Ascending aorta (tissue), 2 donors: ENCODE measurements around the gene POFUT1. TPM values are rescaled to one million over a fixed set of nuclear protein-coding genes. Genes with fewer than 3 reads are reported as not detected.
"Not testable (repeated sequence)": the region's sequence is repeated elsewhere in the genome, so short reads cannot be mapped to it uniquely, and the experiment has no call there.

Source experiments
- DNase-seq, 2 donors: peaks; one replicate each; pipeline ENCODE4 v3.0.0-alpha.2; 2019; ENCODE audit warnings: low spot score in 2 of 2
- H3K27ac ChIP-seq, 2 donors: fragments of 200-600 bp; sonication (generic); one replicate each; pipeline ENCODE4 v1.5.1; 2016 to 2017; ENCODE audit warnings: mild to moderate bottlenecking in 1 of 2
- H3K27me3 ChIP-seq: fragments of 200-600 bp; sonication (generic); one replicate; pipeline ENCODE4 v1.5.1; 2017
- H3K36me3 ChIP-seq, 2 donors: fragments of 200-600 bp; sonication (generic); one replicate each; pipeline ENCODE4 v1.5.1; 2016
- H3K4me1 ChIP-seq, 2 donors: fragments of 200-600 bp; sonication (generic); one replicate each; pipeline ENCODE4 v1.5.1; 2016 to 2017; ENCODE audit warnings: mild to moderate bottlenecking in 1 of 2
- H3K4me3 ChIP-seq, 2 donors: fragments of 200-600 bp; sonication (generic); one replicate each; pipeline ENCODE4 v1.5.1; 2016 to 2017; ENCODE audit warnings: mild to moderate bottlenecking in 1 of 2
- H3K9me3 ChIP-seq, 2 donors: fragments of 200-600 bp; sonication (generic); one replicate each; pipeline ENCODE4 v1.5.1; 2016
- CTCF ChIP-seq, 3 experiments: fragments of 200-600 bp in 2 of 3; fragments of 450-650 bp in 1 of 3; sonication (generic) in 2 of 3; IDR thresholded peaks; one replicate each; pipeline ENCODE4 v1.5.1; 2016 to 2019; ENCODE audit warnings: antibody characterized with exemption in 3 of 3, mild to moderate bottlenecking in 1 of 3, moderate library complexity in 1 of 3
- intact Hi-C: fragments of 100-400 bp; cut with DNase I; formaldehyde crosslinking; loops from one replicate; pipeline ENCODE4 v1.15.1; 2023
- total RNA-seq: library from RNA; depleted of rRNA; stranded (reverse); fragments of >200 nt; gene quantifications from one replicate; pipeline ENCODE4 v1.1.0, GENCODE V29; 2016

Gene POFUT1
- total RNA-seq, 1 donor from 2014 or later: 29.8 TPM

- Histone ChIP-seq H3K4me1 (no peaks in the 10 kb centered on the region), H3K4me3 (no peak overlapping the region), H3K9me3 (no peaks in the 10 kb centered on the region), H3K27ac (no peak overlapping the region), H3K27me3 (no peaks in the 10 kb centered on the region), H3K36me3 (no peaks in the 10 kb centered on the region)
- intact Hi-C loops: no loop called here
- no peak for DNase-seq
- no peak for TF ChIP-seq CTCF (IDR thresholded peaks at IDR 0.05)
Observed at GRCh38 chr20:32251470-32251869, 43.8 kb downstream of the POFUT1 start.

- Histone ChIP-seq H3K36me3 (no peaks in the 10 kb centered on the region), H3K9me3 (no peaks in the 10 kb centered on the region), H3K4me3 (no peak overlapping the region), H3K27ac (no peak overlapping the region), H3K27me3 (no peaks in the 10 kb centered on the region), H3K4me1 (no peaks in the 10 kb centered on the region)
- intact Hi-C loops: no loop called here
- TF ChIP-seq CTCF (IDR thresholded peaks at IDR 0.05): no peak
- no peak for DNase-seq
Observed at GRCh38 chr20:32252189-32252588, 44.5 kb downstream of the POFUT1 start.

GRCh38 chr20:32260973-32261372 is 53.3 kb downstream of the POFUT1 start:
- H3K4me1 ChIP-seq, intact Hi-C loops, DNase-seq, H3K36me3 ChIP-seq, H3K27ac ChIP-seq, H3K9me3 ChIP-seq, H3K27me3 ChIP-seq, H3K4me3 ChIP-seq: not testable (repeated sequence)

GRCh38 chr20:32261644-32262043 is 54.0 kb downstream of the POFUT1 start:
- Histone ChIP-seq H3K36me3 (no peaks in the 10 kb centered on the region), H3K27me3 (no peaks in the 10 kb centered on the region), H3K27ac (no peak overlapping the region), H3K4me1 (no peaks in the 10 kb centered on the region), H3K4me3 (no peak overlapping the region), H3K9me3 (no peaks in the 10 kb centered on the region)
- intact Hi-C loops: no loop called here
- DNase-seq: no peak
- TF ChIP-seq CTCF (IDR thresholded peaks at IDR 0.05): no peak

- H3K9me3 ChIP-seq: no peaks in the 10 kb centered on the region
- TF ChIP-seq CTCF (IDR thresholded peaks at IDR 0.05): no peak
- H3K4me3 ChIP-seq: no peak overlapping the region
- no peaks in the 10 kb centered on the region for H3K27me3 ChIP-seq
- no peak overlapping the region for H3K27ac ChIP-seq
- no peak for DNase-seq
- intact Hi-C loops: no loop called here
- H3K36me3 ChIP-seq: no peaks in the 10 kb centered on the region
- no peaks in the 10 kb centered on the region for H3K4me1 ChIP-seq
Observed at GRCh38 chr20:32263398-32263954, 55.8 kb downstream of the POFUT1 start.

GRCh38 chr20:32271620-32272019 is 63.9 kb downstream of the POFUT1 start:
- Histone ChIP-seq H3K4me3 (no peak overlapping the region), H3K27ac (no peak overlapping the region), H3K4me1 (peaks cover 0 to under 1% of the 10 kb centered on the region in 2 donors), H3K9me3 (no peaks in the 10 kb centered on the region), H3K27me3 (no peaks in the 10 kb centered on the region), H3K36me3 (no peaks in the 10 kb centered on the region)
- intact Hi-C loops: no loop called here
- DNase-seq: no peak
- no peak for TF ChIP-seq CTCF (IDR thresholded peaks at IDR 0.05)
